Measurements from ENCODE around the gene RAB13.
"Not testable (repeated sequence)": the region's sequence is repeated elsewhere in the genome, so short reads cannot be mapped to it uniquely, and the experiment has no call there.

Gene RAB13

GRCh38 chr1:153985941-153986761 lies at the start of gene RAB13:
RAB13 (minus strand) TSS chr1:153986339; CDS start chr1:153986236, 103 bp downstream.
- peak; percentile 24 for DNase-seq

GRCh38 chr1:154033697-154034096 lies 47.6 kb upstream of the RAB13 start:
- not testable (repeated sequence) for DNase-seq

GRCh38 chr1:154019940-154020339 lies 33.8 kb upstream of the RAB13 start:
- no peak for DNase-seq

- DNase-seq = no peak
Observed at GRCh38 chr1:154019269-154019668, 33.1 kb upstream of the RAB13 start.

GRCh38 chr1:154014154-154014907 lies 28.2 kb upstream of the RAB13 start:
- no peak for DNase-seq

- DNase-seq = not testable (repeated sequence)
Observed at GRCh38 chr1:154012543-154012942, 26.4 kb upstream of the RAB13 start.

- DNase-seq = no peak
Observed at GRCh38 chr1:154012129-154012528, 26.0 kb upstream of the RAB13 start.

- DNase-seq = no peak
Observed at GRCh38 chr1:154006136-154006535, 20.0 kb upstream of the RAB13 start.

GRCh38 chr1:154000420-154000819 lies 14.3 kb upstream of the RAB13 start:
- no peak for DNase-seq

GRCh38 chr1:153996882-153997281 lies 10.7 kb upstream of the RAB13 start:
- DNase-seq = not testable (repeated sequence)

GRCh38 chr1:153995640-153996039 lies 9.5 kb upstream of the RAB13 start:
- DNase-seq = no peak

GRCh38 chr1:153995202-153995601 lies 9.1 kb upstream of the RAB13 start:
- DNase-seq = no peak

- no peak for DNase-seq
Observed at GRCh38 chr1:153991806-153992205, 5.7 kb upstream of the RAB13 start.

GRCh38 chr1:153991151-153991630 lies 5.1 kb upstream of the RAB13 start:
- no peak for DNase-seq

GRCh38 chr1:153990468-153991150 lies 4.5 kb upstream of the RAB13 start, which contains the start of gene RPS27:
RPS27 (plus strand) TSS chr1:153990762; CDS start chr1:153990797, 35 bp downstream.
- DNase-seq = peak; percentile 97

GRCh38 chr1:153987621-153988020 lies 1.5 kb upstream of the RAB13 start:
- no peak for DNase-seq

GRCh38 chr1:153985341-153985912 lies 712 bp downstream of the RAB13 start:
- DNase-seq = no peak

- DNase-seq = no peak
Observed at GRCh38 chr1:153984123-153984894, 1.8 kb downstream of the RAB13 start.

- not testable (repeated sequence) for DNase-seq
Observed at GRCh38 chr1:153981735-153982134, 4.4 kb downstream of the RAB13 start.

GRCh38 chr1:153979091-153979490 lies 7.0 kb downstream of the RAB13 start:
- DNase-seq = not testable (repeated sequence)

- no peak for DNase-seq
Observed at GRCh38 chr1:153978274-153978909, 7.7 kb downstream of the RAB13 start.
